NCI-H345 (cell line): ENCODE results near the gene NKX6-2.
A peak's percentile ranks its signal among the peaks of the same experiment; 100 is the strongest.
"Not testable (repeated sequence)": the region's sequence is repeated elsewhere in the genome, so short reads cannot be mapped to it uniquely, and the experiment has no call there.

Source experiments
- DNase-seq: peaks from one replicate; lab custom pipeline; 2025; lab: John Stamatoyannopoulos, UW

NKX6-2 gene

GRCh38 chr10:132797986-132798385, 12.0 kb upstream of the NKX6-2 start:
- DNase-seq, result not testable (repeated sequence)

GRCh38 chr10:132796846-132797245, 10.9 kb upstream of the NKX6-2 start:
- no peak for DNase-seq

- DNase-seq, result peak; percentile 42
Measured at GRCh38 chr10:132793871-132794849, 8.2 kb upstream of the NKX6-2 start.

- no peak for DNase-seq
Measured at GRCh38 chr10:132793213-132793612, 7.3 kb upstream of the NKX6-2 start.

GRCh38 chr10:132792796-132793195, 6.8 kb upstream of the NKX6-2 start:
- no peak for DNase-seq

DNA sequence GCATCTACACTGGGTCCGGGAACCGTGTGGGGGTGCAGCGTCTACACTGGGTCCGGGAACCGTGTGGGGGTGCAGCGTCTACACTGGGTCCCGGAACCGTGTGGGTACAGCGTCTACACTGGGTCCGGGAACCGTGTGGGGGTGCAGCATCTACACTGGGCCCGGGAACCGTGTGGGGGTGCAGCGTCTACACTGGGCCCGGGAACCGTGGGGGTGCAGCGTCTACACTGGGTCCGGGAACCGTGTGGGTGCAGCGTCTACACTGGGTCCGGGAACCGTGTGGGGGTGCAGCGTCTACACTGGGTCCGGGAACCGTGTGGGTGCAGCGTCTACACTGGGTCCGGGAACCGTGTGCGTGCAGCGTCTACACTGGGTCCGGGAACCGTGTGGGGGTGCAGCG, 6.2 kb upstream of the NKX6-2 start:
- not testable (repeated sequence) for DNase-seq

DNA sequence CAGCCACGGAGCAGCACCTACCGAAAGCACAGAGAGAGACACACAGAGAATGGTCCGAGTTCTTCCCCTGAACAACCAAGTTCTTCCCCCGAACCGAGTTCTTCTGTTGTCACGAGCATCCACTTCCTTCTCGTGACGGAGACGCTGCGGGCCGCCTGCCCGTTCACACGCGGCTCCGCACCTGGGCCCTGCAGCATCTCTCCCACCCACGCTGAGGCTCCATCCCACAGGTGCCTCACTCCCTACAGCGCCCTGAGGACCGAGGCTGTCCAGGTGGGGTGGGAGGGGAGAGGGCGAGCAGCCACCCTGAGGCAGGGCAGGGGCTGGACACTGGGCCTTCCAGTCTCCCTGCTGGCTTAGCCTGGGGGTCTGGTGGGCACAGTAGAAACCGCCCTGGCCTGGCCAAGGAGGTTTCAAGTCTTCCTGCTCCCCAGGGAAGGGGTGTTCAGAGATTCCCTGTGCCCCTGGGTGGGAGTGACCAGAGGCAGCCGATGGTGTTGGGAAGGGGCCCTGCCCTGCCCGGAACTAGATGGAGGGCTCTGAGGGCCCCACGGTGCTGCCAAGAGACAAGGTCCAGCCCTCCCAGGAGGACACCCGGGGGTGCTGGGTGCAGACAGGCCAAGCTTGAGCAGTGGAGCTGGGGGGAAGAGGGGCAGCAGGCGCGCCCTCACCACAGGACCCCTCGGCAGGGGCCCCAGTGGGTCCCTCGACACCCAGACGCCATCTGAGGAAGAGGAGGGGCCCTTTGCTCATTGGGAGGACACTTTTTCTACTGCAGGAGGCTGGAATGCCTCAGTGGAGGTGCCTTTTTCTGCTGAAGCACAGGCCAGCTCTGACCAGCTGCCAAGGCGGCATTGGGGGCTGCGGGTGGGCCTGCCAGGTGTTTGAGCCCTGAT, 5.2 kb upstream of the NKX6-2 start:
- DNase-seq, result no peak

- no peak for DNase-seq
Measured at GRCh38 chr10:132790470-132790869, 4.5 kb upstream of the NKX6-2 start.

GRCh38 chr10:132789659-132790148, 3.8 kb upstream of the NKX6-2 start:
- no peak for DNase-seq

- no peak for DNase-seq
Measured at GRCh38 chr10:132788831-132789219, 2.9 kb upstream of the NKX6-2 start.

DNA sequence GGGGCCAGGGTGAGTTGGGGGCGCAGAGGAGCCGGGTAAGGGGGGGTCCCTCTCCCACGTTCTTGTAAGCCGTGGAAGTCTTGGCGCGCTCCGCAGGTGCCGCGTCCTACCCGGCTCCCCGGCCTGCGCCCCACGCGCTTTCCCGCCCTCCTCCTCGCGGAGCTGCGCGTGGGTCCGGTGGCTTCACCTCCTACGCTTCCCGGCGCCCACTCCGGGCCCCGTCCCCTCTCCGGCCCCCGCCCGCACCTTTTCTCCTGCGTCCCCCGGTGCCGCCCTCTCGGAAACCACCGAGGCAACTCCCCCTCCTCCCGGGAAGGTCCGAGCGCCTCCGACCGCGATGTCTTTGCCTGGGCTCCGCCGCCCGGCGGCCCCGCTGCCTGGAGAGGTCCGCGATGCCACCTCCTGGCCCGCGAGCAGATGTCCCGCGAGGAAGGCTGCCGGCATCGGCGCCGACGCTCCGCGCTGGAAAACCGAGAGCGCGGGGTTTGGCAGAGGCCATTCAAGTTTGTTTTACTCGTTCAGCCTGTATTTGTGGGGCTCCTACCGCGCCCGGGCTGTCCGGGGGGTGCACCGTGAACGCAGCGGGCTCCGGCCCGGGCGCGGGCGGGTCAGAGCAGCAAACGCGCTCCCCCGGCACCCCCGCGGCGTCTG, 2.4 kb upstream of the NKX6-2 start:
- DNase-seq, result no peak

GRCh38 chr10:132787495-132788179, 1.7 kb upstream of the NKX6-2 start:
- DNase-seq, result no peak

DNA sequence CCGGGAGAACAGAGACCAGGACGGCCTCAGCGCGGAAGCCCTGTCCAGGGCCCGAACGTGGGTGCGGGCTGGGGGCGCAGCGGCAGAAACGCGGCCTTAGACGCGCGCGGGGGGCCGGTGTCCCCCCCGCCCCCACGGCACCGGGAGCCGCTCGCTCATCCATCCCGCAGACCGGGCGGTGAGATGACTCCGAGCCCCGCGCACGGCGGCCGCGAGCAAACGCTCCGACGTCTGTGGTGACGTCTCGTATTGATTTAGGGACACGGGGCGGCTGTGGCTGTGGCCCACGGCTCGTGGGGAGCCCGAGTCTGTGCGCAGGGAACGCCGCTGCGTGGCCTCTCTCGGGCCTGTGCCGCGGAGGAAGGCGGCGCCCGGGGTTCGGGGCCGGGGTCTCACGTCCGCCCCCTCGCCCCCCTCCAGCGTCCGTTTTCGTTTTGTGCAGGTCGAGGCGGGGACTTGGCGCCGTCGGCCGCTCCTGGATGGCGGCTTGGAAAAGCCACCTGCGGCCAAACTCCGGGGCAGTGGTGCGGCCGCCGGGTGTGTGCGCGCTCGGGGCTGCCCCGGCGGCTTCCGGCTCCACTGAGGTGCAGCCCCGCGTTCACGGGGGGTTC, 1.0 kb upstream of the NKX6-2 start:
- no peak for DNase-seq

DNA sequence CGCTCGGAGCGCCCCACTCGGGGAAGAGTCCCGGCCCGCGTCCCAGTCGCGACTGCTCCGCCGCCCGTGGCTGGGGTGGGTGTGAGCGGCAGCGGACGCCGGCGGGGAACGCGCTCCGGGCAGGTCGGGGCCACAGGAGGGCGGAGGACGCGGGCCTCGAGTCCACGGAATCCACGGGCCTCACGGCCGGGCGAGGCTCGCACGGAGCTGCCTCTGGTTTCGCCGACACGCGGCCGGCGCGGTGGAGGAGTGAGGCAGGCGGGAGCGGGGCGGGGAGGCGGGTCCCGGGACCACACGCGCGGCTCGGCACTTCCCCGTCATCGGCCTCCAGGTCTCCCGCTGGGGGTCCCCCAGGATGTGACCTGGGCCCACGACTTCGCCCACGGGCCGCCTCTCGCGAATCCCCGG, 533 bp upstream of the NKX6-2 start:
- no peak for DNase-seq

DNA sequence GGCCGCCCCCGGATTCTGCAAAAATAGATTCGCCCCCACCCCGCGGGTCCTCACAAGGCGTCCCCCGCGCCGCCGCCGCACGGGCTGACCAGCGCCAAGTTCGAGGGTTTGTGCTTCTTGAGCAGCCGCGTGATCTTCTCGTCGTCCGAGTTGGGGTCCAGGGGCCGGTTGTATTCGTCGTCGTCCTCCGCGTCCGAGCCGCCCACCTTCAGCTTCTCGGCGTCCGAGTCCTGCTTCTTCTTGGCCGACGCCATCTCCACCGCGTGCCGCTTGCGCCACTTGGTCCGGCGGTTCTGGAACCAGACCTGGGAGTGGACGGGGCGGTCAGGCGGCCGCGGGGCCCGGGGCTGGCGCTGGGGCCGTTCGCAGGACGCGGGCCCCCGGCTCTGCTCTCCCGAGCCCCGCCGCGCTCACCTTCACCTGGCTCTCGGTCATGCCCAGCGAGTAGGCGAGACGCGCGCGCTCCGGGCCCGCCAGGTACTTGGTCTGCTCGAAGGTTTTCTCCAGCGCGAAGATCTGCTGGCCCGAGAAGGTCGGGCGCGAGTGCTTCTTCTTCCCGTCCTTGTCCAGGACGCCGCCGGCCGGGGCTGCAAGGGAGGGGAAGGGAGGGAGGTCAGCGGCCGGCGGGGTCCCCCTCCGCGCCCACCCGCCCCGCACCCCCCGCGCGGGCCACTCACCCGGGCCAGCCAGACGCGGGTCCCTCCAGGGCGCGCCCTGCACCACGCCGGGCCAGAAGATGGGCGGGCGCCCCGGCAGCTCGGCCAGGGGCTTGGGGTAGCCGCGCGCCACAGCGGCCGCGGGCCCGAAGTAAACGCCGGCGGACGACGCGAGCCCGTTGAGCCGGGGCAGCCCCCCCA, 853 bp downstream of the NKX6-2 start:
- no peak for DNase-seq

DNA sequence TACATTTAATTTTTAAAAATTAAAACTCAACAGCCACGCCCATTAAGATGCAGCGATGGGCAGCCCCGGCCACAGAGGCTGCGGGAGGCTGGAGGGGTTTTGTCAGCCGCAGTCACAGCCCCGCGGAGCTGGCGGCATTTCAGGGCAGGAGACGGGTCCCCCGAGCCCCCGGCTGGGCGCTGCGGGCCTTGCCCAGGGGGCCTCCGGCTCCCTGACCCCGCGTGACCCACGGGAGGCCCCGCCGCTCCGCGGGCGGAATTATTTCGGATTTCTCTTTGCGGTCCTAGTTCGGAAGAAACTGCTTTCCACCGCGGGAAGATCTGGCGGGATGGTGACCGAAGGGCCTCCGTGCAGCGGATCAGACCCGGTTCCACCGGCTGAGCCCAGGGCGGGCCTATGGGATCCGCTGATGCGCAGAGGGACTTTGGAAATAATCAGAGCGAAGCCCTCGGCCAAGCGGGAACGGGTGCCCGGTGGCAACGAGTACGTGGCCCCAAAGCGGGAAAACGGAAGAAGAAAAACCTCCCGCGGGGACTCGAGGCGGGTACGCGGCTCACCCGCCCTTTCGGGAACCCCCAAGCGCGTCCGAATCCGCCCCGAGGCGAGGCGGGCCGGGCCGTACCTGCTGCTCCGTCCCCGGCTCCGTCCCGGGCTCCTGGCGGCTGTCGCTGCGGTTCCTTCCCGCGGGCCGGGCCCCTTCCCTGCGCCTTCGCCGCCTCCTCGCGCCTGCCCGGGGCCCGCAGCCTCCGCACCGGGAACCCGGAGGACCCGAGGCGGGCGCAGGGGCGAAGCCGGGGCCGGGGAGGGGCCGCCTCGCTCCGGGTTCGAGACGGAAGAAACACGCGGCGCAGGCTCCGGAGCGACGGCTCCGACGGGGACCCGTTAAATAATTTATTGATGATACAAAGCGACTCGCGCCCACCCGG, 1.7 kb downstream of the NKX6-2 start:
- DNase-seq, result no peak

DNA sequence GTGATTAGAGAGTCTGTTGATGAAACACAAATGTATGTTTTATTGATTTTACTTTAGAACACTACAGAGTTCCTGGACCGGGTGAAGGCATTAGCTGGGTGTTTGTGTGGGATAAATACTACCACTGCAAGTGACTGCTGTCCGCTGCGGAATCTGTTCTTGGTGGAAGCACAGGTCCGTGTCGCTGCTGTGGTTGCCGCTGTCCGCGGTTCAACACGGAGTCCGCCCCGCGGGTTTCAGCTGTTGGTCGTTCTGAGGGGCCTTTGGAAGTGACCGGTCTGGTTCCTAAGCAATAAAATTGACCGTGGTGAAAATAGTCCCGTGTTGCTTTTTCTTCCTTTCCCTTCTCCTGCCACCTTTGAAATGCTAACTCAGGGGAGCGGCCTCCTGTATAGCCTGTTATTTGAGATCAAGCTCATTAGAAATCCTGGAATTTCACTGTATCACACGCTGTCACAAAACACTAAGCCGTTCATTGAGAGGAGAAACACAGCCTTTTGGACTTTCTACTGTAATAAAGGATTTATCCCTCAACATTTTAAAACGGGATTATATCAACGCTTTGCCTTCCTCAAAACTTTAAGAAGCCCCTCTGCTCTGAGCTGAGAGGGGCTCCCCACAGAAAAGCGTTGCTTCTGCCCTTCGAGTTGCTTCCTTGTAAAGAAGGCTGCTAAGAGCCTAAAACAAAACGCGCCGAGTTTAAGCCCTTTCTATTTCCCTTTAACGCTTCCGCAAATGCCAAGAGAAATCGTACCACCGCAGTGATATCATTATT, 2.6 kb downstream of the NKX6-2 start:
- no peak for DNase-seq

DNA sequence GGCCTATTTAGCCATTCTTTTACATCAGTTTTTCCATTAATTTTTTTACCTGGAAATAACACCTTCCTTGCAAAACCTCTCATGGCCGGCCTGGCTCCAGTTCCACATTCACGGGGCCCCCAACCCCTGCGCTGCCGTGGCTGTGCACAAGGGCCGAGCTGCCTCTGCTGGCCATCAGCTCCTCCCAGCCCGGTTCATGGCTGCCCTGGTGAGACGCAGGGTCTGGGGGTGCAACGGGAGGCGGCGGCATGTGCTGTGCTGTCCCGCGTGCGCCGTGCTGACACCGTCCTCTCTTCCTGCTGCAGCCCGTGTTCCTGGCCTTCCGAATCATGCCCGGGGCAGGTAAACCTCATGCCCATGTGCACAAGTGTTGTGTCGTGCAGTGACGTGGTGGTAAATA, 4.4 kb downstream of the NKX6-2 start:
- no peak for DNase-seq
